GM18498 (cell line): ENCODE data around the gene LIN54.
A peak's percentile ranks its signal among the peaks of the same experiment; 100 is the strongest.
"Not testable (repeated sequence)": the region's sequence is repeated elsewhere in the genome, so short reads cannot be mapped to it uniquely, and the experiment has no call there.

ENCODE experiments used
- ATAC-seq: cut with Tn5 transposase; IDR thresholded peaks from one replicate; pipeline ENCODE4 v1.9.1; 2021; ENCODE audit warnings: mild to moderate bottlenecking, moderate library complexity; ENCODE audit not compliant: unreplicated experiment

Gene LIN54

DNA sequence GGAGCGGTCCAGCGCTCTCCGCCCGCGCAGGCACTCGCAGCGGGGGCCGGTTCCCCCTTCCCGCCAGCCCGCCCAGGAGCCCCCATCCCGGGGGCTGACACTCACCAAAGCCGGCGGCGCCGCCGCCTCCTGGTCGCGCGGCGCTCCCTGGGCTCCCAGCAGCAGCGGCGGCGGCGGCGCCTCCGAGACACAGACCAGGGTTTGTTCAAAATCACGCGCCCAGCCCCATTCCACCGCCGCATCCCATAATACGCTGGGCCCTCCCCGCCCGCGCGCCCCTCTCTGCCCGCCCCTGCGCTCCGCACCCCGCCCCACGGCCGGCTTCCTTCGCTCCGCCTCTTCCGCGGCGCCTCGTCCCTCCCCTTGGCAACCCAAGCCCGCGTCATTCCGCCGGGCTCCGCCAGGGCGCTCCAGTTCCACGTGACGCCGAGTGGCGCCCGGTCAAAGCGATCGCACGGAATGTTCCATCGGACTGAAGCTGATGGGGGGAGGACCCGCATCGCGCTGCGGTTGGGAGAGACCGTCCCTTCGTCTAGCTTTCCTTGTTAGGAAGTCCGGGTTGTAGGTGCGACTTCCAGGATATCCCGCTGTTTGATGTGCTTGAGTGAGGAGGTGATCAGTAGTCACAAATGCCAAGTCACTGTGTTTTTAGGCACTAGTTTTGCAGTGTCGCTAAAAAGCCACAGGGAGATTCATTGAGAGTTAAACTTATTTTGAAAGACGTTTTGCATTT, 2.2 kb upstream of the LIN54 start:
- peak; percentile 87 for ATAC-seq

GRCh38 chr4:83012200-83012686, 1.6 kb upstream of the LIN54 start:
- peak; percentile 21 for ATAC-seq

DNA sequence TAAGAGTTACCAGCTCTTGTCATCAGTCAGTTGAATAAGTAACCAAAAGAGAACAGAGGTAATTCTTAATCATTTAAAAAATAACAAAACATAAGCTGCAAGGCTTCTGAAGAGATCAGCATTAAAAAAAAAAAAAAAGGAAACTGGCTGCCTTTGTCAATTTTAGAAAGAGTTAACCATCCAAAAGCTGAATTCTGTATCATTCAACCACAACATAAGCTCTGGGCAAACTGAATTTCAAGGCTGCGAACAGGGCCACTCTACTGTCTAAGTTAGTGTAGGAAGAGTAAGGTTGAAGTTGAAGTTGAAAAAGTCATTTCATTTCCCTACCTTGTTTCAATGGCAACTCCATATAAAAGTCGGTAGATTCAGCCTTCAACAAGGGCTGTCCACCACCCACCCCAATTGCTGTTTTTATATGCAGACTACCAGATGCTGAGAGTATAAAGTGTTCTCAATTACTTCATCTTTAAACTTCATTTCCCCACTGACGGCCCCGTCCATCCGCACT, 1.1 kb upstream of the LIN54 start:
- ATAC-seq: no peak

DNA sequence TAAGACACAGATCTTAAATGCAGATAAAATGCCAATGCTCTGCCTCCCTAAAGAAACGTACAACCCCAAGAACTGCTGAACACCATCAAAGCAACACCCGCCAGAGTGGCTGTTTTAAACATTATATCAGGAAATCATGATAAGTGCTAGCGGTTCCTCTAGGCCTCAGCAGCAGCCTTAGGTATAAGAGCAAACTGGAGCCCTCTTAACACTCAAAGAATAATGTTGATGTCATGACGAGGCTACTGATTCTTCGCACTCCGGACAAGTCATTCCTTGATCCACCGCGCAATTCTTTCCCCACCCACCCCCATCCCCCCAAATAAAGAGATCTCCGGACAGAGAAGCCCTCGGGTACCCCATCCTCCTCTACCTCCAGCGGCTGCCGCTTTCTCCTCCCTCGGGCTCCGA, 507 bp downstream of the LIN54 start:
- no peak for ATAC-seq

DNA sequence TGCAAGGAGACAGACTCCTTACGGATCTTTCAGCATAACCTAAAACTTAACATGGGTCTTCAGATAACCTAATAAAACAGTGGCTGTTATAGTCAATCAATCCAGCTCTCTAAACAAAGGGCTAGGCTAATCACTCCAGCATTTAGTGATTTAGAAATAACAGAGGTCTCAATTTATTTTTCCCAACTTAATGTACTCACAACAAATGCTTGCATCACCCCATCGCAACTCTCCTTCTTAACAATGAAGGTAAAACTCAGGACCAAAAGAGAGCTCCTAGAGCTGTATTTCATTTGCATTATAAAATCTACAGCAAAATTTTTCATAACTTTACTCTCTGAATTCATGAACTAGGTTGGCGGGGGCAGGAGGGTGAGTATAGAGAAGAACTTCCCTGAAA, 1.1 kb downstream of the LIN54 start:
- ATAC-seq: no peak

GRCh38 chr4:83003044-83003791, 7.4 kb downstream of the LIN54 start:
- ATAC-seq: not testable (repeated sequence)

DNA sequence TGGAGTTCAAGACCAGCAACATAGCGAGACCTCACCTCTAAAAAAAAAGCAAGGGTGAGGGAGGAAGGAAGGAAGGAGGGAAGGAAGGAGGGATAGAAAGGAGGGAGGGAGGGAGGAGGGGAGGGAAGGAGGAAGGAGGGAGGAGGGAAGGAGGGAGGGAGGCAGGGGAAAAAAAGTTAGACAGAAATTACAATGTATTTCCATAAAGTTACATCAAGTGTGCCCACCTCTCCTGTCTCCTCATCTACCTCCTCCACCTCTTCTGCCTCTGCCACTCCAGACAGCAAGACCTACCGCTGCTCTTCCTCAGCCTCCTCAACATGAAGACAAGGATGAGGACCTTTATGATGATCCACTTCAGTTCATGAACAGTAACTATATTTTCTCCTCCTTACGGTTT, 8.3 kb downstream of the LIN54 start:
- no peak for ATAC-seq

GRCh38 chr4:82998898-82999297, 11.7 kb downstream of the LIN54 start:
- no peak for ATAC-seq

GRCh38 chr4:82994834-82995233, 15.8 kb downstream of the LIN54 start:
- ATAC-seq: no peak

DNA sequence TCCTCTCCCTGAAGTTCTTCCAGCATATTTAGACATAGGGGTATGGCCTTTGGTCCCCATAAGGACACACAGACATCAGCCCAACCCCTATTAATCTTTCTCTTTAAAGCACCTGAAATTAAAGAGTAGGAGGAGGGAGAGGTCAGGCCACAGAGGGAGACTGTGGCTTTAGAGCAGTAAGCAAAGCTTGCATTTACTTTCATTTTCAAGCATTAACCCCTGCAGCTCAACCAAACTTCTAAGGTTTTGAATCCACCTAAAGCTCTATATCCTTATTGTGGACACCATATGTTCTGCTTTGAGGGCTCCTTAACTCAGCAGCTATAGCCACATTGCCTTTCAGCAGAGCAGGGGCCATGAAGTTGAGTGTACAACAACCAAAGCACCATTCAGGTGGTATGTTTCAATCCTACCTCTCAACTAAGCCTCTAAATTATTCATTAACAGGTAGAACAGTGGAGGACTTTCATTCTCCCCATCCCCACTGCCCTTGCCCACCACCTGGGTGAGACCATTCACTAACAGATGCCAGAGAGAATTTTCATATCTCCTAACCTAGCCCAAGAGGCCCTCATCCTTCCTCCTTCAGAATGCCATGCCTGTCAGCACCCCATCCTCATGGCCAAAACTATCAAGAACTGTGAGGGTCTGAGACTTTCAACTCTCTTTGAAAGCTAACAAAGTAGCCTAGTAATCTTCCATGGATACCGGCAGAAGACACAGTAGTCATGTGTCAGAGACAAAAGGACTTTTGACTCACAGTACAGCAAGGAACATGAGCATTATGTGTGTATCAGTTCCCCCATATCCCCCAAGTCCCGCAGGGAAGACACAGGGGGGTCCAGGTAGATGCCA, 20.8 kb downstream of the LIN54 start:
- peak; percentile 97 for ATAC-seq

- ATAC-seq: no peak
Measured at GRCh38 chr4:82988323-82988832, 22.2 kb downstream of the LIN54 start.

GRCh38 chr4:82987519-82987918, 23.1 kb downstream of the LIN54 start:
- ATAC-seq: not testable (repeated sequence)

DNA sequence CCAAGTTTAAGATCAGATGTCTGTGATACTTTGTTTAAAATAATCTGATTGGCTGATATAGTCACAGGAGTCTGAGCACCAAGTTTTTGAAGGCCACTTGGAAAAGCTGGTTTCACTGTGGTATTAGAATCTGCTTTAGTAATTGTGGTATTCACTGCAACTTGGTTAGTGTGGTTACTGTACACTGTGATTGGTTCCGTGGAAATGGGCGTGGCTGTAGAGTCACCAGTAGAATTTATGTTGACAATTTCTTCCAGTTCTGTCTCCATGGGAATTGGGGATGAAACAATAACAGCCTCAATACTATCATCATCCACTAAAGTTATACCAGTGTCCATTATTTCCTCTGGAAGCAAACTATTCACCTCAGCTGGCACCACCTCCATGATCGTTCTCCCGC, 26.2 kb downstream of the LIN54 start:
- no peak for ATAC-seq

DNA sequence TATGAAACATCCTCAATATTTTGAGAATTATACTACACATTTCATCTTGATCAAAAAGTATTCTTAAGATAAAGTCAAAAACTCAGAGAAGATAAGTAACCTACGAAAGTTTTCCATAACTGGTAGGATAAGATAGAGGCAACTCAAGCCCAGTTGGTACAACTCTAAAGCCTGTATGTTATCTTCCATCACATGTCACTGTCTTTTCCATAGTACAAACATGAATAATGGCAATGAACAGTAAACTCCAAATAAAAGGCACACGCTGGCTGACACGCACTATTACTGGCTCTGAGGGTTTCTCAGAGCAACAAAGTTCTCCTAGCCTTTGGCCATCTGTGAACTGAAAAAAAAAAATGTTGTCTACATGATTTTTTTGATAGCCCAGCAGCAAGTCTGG, 27.2 kb downstream of the LIN54 start:
- ATAC-seq: no peak

GRCh38 chr4:82981138-82981537, 29.5 kb downstream of the LIN54 start:
- no peak for ATAC-seq

GRCh38 chr4:82975792-82976191, 34.8 kb downstream of the LIN54 start:
- ATAC-seq: no peak

DNA sequence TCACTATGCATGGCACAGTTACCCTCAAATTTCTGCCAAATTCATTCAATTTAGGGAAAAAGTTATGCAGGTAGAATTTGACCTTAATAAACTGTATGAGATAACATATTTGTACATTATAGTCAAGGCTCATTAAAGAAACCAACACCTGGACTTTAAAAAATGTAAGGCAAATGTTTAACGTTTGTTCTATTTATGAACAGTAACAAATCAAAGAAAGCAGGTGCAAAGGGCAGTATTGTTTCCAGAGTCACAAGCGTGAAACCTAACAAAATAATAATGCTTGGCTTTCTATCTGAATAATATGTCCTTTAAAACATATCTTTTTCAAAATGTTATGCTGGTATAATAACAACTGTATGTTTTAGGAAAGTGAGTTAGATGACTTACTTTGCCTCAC, 41.2 kb downstream of the LIN54 start:
- ATAC-seq: no peak

- no peak for ATAC-seq
Measured at GRCh38 chr4:82968972-82969371, 41.7 kb downstream of the LIN54 start.

- ATAC-seq: no peak
Measured at GRCh38 chr4:82965763-82966162, 44.9 kb downstream of the LIN54 start.

- peak; percentile 71 for ATAC-seq
Measured at GRCh38 chr4:82957045-82957444, 53.6 kb downstream of the LIN54 start.

- no peak for ATAC-seq
Measured at GRCh38 chr4:82954212-82954611, 56.4 kb downstream of the LIN54 start.
